GM12875 (cell line): ENCODE measurements around the gene TMEM190.
"Not testable (repeated sequence)": the region's sequence is repeated elsewhere in the genome, so short reads cannot be mapped to it uniquely, and the experiment has no call there.

Experiments used
- H3K4me3 ChIP-seq: one replicate; pipeline ENCODE4 v1.5.1; 2011; ENCODE audit warnings: low read depth, low read length, control low read depth
- TF ChIP-seq, protein P1 (sequence below): IDR thresholded peaks from 2 replicates; pipeline ENCODE4 v1.5.1; 2011; ENCODE audit warnings: low read depth, mild to moderate bottlenecking, control low read depth, inconsistent platforms, low read length, moderate library complexity, borderline replicate concordance; ENCODE audit not compliant: insufficient read depth

Gene TMEM190

DNA sequence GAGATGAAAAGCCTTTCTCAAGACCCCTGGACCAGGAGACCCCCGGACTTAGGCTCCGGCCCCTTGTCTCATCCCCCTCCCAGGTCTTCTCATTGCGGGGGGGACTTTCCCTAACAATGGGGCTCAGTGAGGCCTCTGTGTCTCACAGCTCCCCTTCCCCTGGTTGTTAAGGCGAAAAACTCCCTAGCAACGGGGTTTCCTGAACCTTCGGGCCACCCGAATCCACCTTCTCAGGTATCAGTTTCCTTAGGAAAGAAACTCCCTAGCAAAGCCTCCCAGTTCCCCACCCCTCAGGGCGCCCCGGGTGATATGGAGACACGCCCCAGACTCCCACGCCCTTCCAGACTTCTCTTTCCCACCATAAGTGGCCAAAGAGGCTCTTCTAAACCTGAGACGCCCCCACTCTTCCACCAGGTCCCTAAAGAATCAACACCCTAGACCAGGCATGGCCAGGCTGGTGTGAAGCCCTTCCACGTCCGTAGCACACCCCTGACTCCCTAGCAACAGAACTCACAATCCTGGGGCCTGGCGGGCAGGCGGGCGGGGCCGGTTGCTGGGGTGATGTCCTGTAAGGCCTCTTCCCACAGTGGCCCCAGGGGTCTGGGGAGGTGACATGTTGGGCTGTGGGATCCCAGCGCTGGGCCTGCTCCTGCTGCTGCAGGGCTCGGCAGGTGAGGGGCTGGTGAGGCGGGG is at the start of gene TMEM190:
TMEM190 (plus strand) TSS at position 586 of the 693 bp plus-strand sequence; CDS start at position 614, 28 bp downstream.
- TF ChIP-seq, protein P1, sequence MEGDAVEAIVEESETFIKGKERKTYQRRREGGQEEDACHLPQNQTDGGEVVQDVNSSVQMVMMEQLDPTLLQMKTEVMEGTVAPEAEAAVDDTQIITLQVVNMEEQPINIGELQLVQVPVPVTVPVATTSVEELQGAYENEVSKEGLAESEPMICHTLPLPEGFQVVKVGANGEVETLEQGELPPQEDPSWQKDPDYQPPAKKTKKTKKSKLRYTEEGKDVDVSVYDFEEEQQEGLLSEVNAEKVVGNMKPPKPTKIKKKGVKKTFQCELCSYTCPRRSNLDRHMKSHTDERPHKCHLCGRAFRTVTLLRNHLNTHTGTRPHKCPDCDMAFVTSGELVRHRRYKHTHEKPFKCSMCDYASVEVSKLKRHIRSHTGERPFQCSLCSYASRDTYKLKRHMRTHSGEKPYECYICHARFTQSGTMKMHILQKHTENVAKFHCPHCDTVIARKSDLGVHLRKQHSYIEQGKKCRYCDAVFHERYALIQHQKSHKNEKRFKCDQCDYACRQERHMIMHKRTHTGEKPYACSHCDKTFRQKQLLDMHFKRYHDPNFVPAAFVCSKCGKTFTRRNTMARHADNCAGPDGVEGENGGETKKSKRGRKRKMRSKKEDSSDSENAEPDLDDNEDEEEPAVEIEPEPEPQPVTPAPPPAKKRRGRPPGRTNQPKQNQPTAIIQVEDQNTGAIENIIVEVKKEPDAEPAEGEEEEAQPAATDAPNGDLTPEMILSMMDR, result no peak
- no peak within 1 kb of the TSS for H3K4me3 ChIP-seq

DNA sequence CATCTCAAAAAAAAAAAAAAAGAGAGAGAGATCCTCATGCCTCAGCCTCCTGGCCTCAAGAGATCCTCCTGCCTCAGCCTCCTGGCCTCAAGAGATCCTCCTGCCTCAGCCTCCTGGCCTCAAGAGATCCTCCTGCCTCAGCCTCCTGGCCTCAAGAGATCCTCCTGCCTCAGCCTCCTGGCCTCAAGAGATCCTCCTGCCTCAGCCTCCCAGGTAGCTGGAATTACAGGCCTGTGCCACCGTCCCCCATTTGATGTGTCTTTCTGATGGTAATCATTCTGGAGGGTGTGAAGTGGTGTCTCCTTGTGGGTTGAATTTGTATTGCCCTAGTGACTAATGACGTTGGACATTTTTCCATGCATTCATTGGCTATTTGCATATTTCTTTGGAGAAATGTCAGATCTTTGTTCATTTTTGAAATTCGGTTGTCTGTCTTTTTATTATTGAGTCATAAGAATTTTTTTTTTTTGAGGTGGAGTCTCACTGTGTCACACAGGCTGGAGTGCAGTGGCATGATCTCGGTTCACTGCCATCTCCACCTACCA is 47.8 kb upstream of the TMEM190 start:
- H3K4me3 ChIP-seq, result not testable (repeated sequence)

DNA sequence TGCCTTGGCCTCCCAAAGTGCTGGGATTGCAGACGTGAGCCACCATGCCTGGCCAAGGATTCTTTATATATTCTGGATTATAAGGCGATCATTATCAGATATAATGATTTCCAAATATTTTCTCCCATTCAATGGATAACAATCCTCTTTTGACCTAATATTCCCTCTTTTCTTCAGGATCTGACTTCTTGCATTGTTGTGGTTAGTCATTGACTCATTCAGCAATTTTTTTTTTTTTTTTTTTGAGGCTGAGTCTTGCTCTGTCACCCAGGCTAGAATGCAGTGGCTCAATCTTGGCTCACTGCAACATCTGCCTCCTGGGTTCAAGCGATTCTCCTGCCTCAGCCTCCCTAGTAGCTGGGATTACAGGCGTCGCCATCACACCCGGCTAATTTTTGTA is 46.8 kb upstream of the TMEM190 start:
- not testable (repeated sequence) for H3K4me3 ChIP-seq

DNA sequence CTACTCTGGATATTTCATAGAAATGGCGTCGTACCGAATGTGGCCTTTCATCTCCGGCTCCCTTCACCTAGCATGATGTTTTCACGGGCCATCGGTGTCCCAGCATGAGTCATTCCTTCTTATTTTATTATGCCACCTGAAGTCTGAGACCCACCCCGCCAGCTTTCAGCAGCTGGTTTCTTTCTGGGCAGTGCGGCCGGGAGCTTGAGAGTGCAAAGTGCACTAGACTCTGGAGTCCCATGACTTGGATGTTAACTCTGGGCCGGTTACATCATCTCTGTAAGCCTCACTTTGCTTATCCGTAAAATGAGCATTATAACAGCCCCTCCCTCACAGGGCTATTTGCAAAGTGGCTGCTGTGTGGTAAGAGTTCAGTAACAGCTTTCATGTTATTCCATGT is 42.8 kb upstream of the TMEM190 start:
- no peak overlapping the region for H3K4me3 ChIP-seq
- TF ChIP-seq, protein P1, result no peak

DNA sequence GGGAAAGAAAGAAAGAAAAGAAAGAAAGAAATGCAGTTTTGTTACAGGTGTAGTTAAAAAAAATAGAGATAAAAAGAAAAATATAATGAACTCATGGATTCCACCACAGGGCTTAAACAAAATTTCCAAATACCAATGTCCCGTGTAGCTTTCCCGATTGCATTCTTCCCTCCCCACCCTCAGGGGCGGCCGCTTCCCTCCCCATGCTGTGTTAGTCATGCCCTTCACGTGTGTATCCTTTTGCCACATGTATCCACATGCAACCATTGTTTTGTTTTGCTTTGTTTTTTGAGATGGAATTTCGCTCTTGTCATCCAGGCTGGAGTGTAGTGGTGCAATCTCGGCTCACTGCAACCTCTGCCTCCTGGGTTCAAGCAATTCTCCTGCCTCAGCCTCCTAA is 40.5 kb upstream of the TMEM190 start:
- no peak overlapping the region for H3K4me3 ChIP-seq
- TF ChIP-seq, protein P1, result no peak

DNA sequence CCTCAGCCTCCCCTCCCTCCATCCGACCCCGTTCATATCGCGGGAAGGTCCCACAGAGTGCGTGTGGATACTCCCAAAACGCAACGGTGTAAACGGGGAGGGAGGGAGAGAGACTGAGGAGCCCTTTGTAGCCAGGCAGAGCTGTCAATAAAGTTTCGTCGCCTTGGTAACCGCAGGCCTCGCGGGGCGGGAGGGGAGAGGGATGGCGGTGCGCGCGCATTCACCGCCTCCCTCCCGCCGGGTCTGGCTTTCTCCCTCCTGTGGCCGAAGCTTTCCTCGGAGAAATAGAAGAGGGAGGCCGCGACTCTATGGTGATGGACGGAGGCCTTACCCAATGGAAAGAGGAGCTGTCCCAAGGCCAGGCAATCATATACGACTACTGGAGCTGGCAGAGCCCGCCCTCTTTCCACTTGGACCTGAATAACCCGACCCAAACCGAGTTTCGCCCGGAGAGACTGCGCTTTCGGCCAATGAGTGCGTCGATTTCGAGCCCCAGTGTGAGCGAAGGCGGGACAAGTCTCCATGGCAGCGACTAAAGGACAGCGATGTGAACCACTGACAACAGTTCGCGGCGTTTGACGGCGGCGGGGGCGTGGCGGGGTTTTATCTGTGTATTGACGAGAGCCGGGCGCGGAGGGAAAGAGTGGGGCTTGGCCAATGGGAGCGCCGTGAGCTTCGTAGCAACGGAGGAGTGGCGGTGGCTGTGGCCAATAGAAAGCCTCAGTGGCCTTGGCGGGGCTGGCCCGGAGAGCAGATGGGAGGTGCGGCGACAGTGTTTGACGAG is 37.3 kb upstream of the TMEM190 start, which contains the start of gene KMT5C:
KMT5C (plus strand) TSS at position 772 of the 784 bp plus-strand sequence. CDS start 2,061 bp downstream, outside the sequence.
- TF ChIP-seq, protein P1, result no peak
- peak within 1 kb of the TSS; percentile 72 for H3K4me3 ChIP-seq

DNA sequence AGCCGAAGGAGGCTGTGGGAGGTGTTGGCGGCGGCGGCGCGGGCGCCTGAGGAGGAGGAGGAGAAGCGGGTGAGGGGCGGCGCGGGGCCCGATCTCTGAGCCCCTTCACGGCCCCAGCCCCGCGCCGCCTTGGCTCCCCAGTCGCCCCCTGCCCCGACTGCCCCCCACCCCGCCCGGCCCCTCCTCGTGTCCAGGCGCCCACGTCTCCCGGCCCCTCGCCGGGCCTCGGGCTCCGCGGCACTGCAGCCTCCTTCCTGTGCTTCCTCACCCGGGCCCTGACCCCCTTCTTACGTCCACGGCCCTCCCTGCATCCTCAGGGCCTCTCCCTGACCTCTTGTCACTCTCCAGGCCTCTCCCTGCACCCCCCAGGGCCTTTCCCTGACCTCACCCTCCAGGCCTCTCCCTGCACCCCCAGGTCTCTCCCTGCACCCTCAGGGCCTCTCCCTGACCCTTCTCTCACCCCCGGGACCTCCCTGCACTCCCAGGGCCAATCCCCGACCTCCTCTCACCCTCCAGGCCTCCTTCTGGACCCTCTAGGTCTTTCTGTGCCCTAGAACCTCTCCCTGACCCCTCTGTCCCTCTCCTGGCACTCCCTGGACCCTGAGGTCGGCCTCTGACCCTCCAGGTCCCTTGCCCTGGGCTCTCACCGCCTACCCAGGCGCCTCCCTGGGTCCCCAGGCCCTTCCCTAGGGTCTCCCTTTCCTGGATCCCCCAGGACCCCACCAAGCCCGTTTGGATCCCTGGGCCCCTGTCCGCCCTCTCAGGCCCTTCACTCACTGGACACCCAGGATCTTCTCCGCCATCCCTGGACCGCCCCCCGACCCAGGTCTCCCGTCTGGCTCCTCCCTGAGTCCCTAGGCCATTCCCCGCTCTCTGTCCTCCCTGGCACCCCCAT is 36.5 kb upstream of the TMEM190 start:
- TF ChIP-seq, protein P1, result no peak
- peak overlapping the region; percentile 72 for H3K4me3 ChIP-seq

DNA sequence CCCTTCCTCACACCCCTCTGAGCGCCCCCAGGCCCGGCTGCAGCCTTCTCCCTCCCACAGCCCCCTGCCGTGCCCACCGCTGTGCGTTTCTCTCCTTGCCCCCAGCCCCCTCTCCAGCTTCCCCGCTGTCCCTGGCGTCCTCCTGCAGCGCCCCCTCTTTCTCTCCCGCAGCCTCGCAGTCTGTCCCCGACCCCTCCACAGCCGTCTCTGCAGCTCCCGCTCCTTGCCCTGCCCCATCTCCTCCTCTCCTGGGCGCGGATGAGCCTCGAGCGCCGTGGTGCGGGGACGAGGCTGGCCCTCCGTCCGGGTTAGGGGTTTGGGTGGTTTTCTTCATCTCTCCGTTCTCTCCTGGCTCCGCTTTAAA is 35.9 kb upstream of the TMEM190 start:
- TF ChIP-seq, protein P1, result no peak
- H3K4me3 ChIP-seq, result peak overlapping the region; percentile 72
